HG03139 (cell line): ENCODE results near the gene POLDIP3.
"Not testable (repeated sequence)": the region's sequence is repeated elsewhere in the genome, so short reads cannot be mapped to it uniquely, and the experiment has no call there.

Experiments
- ATAC-seq: cut with Tn5 transposase; IDR thresholded peaks from one replicate; pipeline ENCODE4 v1.9.1; 2021; ENCODE audit not compliant: unreplicated experiment

Gene POLDIP3

GRCh38 chr22:42561856-42562255 is 52.8 kb downstream of the POLDIP3 start:
- ATAC-seq: no peak

- ATAC-seq: no peak
These were observed 53.9 kb downstream of the POLDIP3 start for GRCh38 chr22:42560781-42561180.

GRCh38 chr22:42560381-42560780 is 54.3 kb downstream of the POLDIP3 start:
- ATAC-seq: no peak

- peak; percentile 73 for ATAC-seq
These were observed 61.0 kb downstream of the POLDIP3 start, which contains the start of gene SERHL2 for GRCh38 chr22:42553475-42554361. Gene SERHL2, plus strand, starts transcription at chr22:42553956. Its CDS starts 65 bp downstream, at chr22:42554021.

GRCh38 chr22:42552294-42552647 is 62.4 kb downstream of the POLDIP3 start:
- not testable (repeated sequence) for ATAC-seq

GRCh38 chr22:42549331-42550060 is 65.2 kb downstream of the POLDIP3 start:
- ATAC-seq: no peak

GRCh38 chr22:42548597-42549330 is 65.9 kb downstream of the POLDIP3 start:
- no peak for ATAC-seq

GRCh38 chr22:42548126-42548525 is 66.6 kb downstream of the POLDIP3 start:
- ATAC-seq: not testable (repeated sequence)

GRCh38 chr22:42547562-42547961 is 67.1 kb downstream of the POLDIP3 start:
- no peak for ATAC-seq

GRCh38 chr22:42544686-42545085 is 70.0 kb downstream of the POLDIP3 start:
- no peak for ATAC-seq

- peak; percentile 46 for ATAC-seq
These were observed 75.4 kb downstream of the POLDIP3 start for GRCh38 chr22:42539236-42539771.

- not testable (repeated sequence) for ATAC-seq
These were observed 77.4 kb downstream of the POLDIP3 start for GRCh38 chr22:42537199-42537831.

GRCh38 chr22:42536634-42537033 is 78.0 kb downstream of the POLDIP3 start:
- ATAC-seq: not testable (repeated sequence)

GRCh38 chr22:42536166-42536565 is 78.5 kb downstream of the POLDIP3 start:
- ATAC-seq: no peak

- not testable (repeated sequence) for ATAC-seq
These were observed 79.5 kb downstream of the POLDIP3 start for GRCh38 chr22:42535082-42535731.
